Measurements from ENCODE around the gene ZNF14.
A peak's percentile ranks its signal among the peaks of the same experiment; 100 is the strongest.
"Not testable (repeated sequence)": the region's sequence is repeated elsewhere in the genome, so short reads cannot be mapped to it uniquely, and the experiment has no call there.

The ZNF14 gene

DNA sequence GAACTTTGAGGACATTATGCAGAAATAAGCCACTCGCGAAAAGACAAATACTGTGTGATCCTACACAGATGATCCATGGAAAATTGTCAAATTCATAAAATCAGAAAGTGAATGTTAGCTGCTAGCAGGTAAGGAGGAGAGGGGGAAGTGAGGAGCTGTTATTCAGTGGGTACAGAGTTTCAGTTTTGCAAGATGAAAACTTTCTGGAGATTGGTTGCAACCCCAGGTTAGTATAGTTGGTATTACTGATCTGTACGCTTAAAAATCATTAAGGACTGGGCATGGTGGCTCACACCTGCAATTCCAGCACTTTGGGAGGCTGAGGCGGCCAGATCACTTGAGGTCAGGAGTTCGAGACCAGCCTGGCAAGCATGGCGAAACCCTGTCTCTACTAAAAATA is 46.3 kb downstream of the ZNF14 start:
- DNase-seq: no peak

DNA sequence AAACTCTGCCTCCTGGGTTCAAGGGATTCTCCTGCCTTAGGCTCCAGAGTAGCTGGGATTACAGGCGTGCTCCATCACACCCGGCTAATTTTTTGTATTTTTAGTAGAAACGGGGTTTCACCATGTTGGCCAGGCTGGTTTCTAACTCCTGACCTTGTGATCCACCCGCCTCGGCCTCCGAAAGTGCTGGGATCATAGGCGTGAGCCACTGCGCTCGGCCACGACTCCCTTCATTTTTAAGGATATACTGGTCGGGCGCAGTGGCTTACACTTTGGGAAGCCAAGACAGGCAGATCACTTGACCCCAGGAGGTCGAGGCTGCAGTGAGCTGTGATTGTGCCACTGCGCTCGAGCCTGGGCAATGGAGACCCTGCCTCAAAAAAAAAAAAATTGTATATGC is 46.8 kb downstream of the ZNF14 start:
- DNase-seq: not testable (repeated sequence)

DNA sequence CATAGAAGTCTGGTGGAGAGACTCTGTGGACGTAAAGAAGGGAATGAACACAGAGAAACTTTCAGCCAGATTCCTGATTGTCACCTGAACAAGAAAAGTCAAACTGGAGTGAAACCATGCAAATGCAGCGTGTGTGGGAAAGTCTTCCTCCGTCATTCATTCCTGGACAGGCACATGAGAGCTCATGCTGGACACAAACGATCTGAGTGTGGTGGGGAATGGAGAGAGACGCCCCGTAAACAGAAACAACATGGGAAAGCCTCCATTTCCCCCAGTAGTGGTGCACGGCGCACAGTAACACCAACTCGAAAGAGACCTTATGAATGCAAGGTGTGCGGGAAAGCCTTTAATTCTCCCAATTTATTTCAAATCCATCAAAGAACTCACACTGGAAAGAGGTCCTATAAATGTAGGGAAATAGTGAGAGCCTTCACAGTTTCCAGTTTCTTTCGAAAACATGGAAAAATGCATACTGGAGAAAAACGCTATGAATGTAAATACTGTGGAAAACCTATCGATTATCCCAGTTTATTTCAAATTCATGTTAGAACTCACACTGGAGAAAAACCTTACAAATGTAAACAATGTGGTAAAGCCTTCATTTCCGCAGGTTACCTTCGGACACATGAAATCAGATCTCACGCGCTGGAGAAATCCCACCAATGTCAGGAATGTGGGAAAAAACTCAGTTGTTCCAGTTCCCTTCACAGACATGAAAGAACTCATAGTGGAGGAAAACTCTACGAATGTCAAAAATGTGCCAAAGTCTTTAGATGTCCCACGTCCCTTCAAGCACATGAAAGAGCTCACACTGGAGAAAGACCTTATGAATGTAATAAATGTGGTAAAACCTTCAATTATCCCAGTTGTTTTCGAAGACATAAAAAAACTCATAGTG is 53.5 kb downstream of the ZNF14 start:
- no peak for DNase-seq

DNA sequence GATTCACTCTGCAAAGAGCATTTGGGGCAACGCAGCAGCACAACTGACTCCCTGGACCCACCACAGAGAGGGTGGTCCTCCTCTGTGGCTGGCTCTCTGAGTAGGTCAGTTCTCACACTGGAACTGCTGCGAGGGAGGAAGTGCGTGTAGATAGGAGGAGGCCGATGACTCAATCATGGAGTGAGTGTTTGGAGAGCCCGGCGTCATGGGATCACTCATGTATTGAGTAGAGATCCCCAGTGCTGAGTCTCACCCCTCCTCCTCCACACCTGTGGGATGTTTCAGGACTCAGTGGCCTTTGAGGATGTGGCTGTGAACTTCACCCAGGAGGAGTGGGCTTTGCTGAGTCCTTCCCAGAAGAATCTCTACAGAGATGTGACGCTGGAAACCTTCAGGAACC is 55.3 kb downstream of the ZNF14 start:
- DNase-seq: peak; percentile 10

DNA sequence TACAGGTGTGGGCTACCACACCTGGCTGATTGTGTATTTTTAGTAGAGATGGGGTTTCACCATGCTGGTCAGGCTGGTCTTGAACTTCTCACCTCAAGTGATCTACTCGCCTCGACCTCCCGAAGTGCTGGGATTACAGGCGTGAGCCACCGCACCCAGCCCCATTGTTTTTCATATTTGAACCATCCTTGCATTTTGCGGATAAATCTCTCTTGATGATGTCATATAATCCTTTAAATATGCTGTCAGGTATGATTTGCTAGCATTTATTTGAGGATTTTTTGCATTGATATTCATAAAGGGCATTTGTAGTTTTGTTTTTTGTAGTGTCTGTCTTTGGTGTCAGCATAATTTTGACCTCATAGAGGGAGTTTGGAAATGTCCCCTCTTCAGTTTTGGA is 58.6 kb downstream of the ZNF14 start:
- DNase-seq: peak; percentile 19

DNA sequence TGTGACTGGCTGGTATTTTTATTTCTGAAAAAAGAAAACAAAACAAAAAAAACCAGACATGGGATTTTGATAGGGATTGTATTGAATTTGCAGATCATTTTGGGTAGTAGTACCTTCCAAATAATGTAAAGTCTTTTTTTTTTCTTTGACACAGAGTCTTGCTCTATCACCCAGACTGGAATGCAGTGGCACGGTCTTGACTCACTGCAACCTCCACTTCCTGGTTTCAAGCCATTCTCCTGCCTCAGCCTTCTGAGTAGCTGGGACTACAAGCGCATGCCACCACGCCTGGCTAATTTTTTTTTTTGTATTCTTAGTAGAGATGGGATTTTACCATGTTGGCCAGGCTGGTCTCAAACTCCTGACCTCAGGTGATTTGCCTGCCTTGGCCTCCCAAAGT is 60.1 kb downstream of the ZNF14 start:
- no peak for DNase-seq

DNA sequence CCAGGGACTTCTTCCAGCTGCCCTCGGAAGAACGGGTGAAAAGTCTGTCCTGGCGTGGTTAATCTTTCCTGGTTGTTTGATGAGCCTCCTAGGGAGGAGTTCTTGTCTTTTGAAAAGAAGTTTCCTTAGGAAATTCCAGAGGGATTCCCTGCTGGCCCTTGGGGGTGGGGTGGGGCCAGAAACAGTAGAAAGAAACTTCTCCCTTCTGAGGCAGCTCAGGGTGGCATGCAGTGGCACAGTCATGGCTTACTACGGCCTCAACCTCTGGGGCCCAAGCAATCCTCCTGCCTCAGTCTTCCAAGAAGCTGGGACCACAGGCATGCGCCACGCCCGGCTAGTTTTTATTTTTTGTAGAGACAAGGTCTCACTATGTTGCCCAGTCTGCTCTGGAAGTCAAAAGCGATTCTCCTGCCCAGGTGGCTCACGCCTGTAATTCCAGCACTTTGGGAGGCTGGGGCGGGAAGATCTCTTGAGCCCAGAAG is 62.8 kb downstream of the ZNF14 start:
- no peak for DNase-seq

DNA sequence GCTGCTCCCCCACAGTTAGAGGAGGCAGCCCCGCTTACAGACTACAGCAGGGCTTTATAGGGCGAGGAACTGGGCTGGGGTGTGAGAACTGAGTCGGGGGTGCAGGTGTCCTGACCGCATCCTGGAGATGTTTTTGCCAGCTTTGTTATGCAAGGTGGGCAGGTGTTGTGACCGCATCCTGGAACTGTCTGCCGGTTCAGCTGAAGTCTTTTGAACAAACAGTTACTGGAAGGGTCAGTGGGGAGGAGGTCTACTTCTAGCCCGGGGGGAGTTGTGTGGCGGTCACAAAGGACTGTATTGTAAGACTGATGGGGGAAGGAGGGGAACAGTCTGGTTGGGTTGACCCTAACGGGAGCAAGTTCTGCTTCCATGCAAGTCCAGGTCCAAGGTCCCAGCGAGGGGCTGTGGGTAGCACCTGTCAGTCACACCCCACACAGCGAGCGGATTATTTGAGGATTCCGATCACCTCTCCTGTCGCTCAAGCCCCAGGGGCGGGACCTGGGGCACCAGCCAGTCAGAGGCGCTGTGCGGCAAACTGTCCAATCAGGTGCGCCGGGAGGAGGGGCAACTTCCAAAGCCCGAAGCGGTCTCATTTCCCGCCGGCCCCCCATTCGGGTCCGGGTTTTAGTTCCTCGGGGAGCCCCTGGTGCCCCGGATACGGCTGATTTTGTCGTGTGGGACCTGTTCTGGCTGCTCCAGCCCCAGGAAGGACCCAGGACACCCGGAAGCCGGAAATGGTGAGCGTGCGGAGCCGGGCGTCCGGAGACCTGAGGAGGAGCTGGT is 64.5 kb downstream of the ZNF14 start, which contains the start of gene ZNF101:
TSS of gene ZNF101 (plus strand) at position 610 of the 783 bp plus-strand sequence. CDS start at position 735, 125 bp downstream.
- peak; percentile 97 for DNase-seq

DNA sequence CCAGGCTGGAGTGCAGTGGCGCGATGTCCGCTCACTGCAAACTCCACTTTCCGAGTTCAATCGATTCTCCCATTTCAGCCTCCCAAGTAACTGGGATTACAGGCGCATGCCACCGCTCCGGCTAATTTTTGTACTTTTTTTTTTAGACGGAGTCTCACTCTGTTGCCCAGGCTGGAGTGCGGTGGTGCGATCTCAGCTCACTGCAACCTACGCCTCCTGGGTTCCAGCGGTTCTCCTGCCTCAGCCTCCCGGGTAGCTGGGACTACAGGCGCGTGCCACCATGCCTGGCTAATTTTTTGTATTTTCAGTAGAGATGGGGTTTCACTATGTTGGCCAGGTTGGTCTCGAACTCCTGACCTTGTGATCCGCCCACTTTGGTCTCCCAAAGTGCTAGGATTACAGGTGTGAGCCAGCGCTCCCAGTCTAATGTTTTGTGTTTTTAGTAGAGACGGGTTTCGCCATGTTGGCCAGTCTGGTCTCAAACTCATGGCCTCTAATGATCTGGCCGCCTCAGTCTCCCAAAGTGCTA is 67.4 kb downstream of the ZNF14 start:
- DNase-seq: not testable (repeated sequence)

DNA sequence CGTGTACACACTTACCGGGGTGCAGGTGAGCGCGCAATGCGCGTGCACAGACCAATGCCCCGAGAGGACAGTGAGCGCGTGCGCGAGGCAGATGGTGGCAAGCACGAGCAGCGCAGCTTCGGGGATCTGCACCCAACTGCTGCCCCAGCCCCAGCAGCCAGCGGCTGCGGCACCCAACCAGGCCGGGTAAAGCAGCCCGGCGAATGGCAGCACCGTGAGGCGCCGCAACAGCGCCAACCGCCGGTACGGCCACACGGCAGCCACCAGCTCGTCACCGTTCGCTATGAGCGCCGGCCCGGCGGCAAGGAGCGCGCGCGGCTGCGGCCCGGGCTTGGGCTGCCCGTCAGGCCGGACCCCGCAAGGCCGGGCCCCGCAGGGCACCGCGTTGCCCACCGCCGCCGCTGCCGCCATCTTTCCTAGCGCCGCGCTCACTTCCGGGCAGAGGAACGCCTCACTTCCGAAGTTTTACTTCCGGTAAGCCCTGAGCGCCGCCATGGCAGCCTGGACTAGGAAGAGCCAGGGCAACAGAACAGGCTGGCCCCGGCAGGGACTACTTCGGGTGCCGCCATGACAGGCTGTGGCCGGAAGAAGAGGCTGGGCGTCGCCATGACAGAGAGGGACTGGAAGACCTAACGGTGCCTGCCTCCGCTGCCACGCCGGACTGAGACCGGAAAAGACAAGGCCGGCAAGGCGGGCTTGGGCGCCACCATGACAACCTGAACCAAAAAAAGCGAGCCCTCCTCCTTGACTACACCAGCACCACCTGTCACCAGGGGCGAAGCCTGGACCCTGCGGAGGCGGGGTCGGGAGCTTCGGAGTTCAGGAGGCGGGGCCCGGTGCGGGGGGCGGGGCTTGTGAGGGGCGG is 69.4 kb downstream of the ZNF14 start, which contains the start of gene ATP13A1:
TSS of gene ATP13A1 (minus strand) at position 421 of the 865 bp plus-strand sequence. CDS start at position 411, 10 bp downstream.
- peak; percentile 92 for DNase-seq

DNA sequence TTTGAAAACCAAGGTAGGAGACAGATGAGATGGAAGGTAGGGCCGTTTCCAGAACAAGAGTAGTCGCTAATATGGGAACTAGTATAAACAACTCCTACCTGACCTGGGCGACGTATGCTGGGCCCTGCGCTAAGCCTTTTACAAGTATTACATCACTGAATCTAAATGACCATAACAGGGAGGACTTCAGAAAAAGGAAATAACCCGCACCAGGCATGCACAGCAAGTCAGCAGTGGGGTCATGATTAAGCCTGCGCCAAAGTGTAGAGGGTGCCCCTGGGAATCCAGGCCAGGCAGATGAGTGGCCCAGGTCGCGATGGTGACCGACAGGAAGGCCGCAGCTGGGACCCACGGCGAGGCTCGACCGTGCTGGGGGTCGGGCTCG is 70.0 kb downstream of the ZNF14 start:
- DNase-seq: no peak

DNA sequence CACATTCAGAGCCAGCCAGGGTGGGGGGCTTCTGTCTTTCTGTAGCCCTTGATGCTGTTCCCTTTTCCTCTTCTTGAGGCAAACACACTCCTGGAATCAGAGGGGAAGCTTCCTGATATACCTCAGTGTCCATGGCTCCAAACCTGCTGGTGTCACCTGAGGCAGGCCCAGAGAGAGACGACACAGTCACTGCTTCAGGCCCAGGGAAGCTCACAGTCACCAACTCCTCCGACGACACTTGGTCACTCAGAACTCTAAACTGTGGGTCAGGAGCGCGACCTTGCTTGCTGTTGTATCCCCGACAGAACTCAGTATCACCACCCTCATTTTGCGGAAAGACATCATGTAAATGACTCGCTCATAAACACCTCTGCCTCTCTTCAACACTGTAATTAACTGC is 70.6 kb downstream of the ZNF14 start:
- no peak for DNase-seq

DNA sequence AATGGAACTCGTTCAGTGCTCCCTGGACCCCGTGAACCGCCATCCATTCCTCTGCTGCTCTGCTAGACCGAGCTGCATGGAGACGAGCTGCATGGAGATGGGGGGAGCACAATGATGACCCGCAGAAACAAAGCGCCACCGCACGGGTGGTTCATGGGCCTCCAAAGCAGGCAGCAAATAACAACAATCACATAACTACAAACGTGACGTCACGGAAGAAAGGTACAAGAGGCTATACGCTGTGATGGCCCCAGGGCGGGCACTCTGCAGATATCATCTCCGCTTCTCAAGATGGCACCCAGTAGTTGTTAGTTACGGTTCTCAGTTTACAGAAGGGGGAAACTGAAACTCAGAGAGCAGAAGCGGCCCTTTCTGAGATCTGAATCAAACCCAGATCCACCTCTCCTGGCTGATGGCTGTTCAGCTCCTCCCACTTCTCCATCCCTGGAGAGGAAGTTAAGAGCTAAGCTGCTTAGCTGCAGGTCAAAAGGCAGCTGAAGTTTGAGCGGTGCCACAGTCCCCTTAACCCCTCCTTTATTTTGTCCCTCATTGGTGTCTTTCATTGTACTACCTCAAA is 71.1 kb downstream of the ZNF14 start:
- DNase-seq: peak; percentile 66

DNA sequence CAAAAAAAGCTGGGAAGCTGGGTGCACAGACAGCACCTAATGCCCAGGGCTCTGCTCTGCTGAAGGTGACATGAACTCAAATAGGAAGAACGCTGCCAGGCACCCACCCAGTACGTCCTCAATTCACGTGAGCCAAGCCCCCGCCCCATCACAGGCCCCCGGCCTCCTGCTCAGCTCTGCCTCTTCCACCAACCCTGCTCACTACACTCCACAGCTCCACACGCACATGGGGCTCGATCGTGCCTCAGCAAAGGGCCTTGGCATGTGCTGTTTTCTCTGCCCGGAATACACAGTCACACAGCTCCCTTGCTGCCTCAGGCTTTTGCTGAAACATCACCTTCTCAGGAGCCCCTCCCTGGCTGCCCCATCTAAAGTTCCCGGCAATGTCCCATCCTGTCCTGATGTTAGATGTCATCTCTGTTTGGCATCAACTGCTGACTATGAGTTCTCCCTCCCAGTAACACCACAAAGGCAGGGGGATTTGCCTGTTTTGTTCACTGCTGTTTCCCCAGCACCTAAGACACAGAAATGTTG is 71.7 kb downstream of the ZNF14 start:
- no peak for DNase-seq
